ENCODE measurements around the gene MYO3B.

The MYO3B gene

GRCh38 chr2:170161516-170162270 lies 16.3 kb upstream of the MYO3B start:
- no peak for DNase-seq

- no peak for DNase-seq
Measured at GRCh38 chr2:170162271-170162632, 15.7 kb upstream of the MYO3B start.

- DNase-seq: no peak
Measured at GRCh38 chr2:170163411-170164065, 14.4 kb upstream of the MYO3B start.

GRCh38 chr2:170165129-170165528 lies 12.8 kb upstream of the MYO3B start:
- DNase-seq: no peak

GRCh38 chr2:170166735-170167134 lies 11.2 kb upstream of the MYO3B start:
- no peak for DNase-seq

GRCh38 chr2:170170281-170171040 lies 7.5 kb upstream of the MYO3B start:
- DNase-seq: no peak

GRCh38 chr2:170176212-170176611 lies 1.7 kb upstream of the MYO3B start:
- no peak for DNase-seq

- DNase-seq: no peak
Measured at GRCh38 chr2:170180031-170180566, 2.2 kb downstream of the MYO3B start.

GRCh38 chr2:170181602-170182001 lies 3.7 kb downstream of the MYO3B start:
- DNase-seq: no peak

- no peak for DNase-seq
Measured at GRCh38 chr2:170185319-170185718, 7.4 kb downstream of the MYO3B start.

GRCh38 chr2:170189757-170190156 lies 11.8 kb downstream of the MYO3B start:
- no peak for DNase-seq

GRCh38 chr2:170190172-170190571 lies 12.2 kb downstream of the MYO3B start:
- no peak for DNase-seq

- no peak for DNase-seq
Measured at GRCh38 chr2:170191166-170191866, 13.4 kb downstream of the MYO3B start.

- no peak for DNase-seq
Measured at GRCh38 chr2:170196963-170197362, 19.0 kb downstream of the MYO3B start.

- no peak for DNase-seq
Measured at GRCh38 chr2:170201275-170201674, 23.3 kb downstream of the MYO3B start.

- DNase-seq: no peak
Measured at GRCh38 chr2:170201734-170202393, 23.9 kb downstream of the MYO3B start.

- no peak for DNase-seq
Measured at GRCh38 chr2:170202437-170202836, 24.5 kb downstream of the MYO3B start.

- no peak for DNase-seq
Measured at GRCh38 chr2:170204298-170204951, 26.5 kb downstream of the MYO3B start.

- no peak for DNase-seq
Measured at GRCh38 chr2:170206246-170206645, 28.3 kb downstream of the MYO3B start.

- no peak for DNase-seq
Measured at GRCh38 chr2:170206805-170207407, 29.0 kb downstream of the MYO3B start.

- no peak for DNase-seq
Measured at GRCh38 chr2:170207901-170208300, 30.0 kb downstream of the MYO3B start.

All from activated CD4-positive, alpha-beta T cell treated with anti-CD3 and anti-CD28 coated beads for 1 hour (primary cell).